Peyer's patch (tissue), 4 donors: ENCODE results near the gene EIF4G1. TPM values are rescaled to one million over a fixed set of nuclear protein-coding genes. Genes with fewer than 3 reads are reported as not detected.
A peak's percentile ranks its signal among the peaks of the same experiment; 100 is the strongest.

Source experiments
- DNase-seq, 3 donors: peaks; one replicate each; pipeline ENCODE4 v3.0.0-alpha.2; 2017 to 2019
- H3K27ac ChIP-seq, 4 donors: fragments of 200-600 bp; sonication (generic); one replicate each; pipeline ENCODE4 v1.5.1; 2016 to 2019
- H3K27me3 ChIP-seq, 2 donors: fragments of 200-600 bp; sonication (generic); one replicate each; pipeline ENCODE4 v1.5.1; 2019
- H3K36me3 ChIP-seq, 3 donors: fragments of 200-600 bp; sonication (generic); one replicate each; pipeline ENCODE4 v1.5.1; 2016 to 2019
- H3K4me1 ChIP-seq, 4 donors: fragments of 200-600 bp; sonication (generic); one replicate each; pipeline ENCODE4 v1.5.1; 2016 to 2019
- H3K4me3 ChIP-seq, 4 donors: fragments of 200-600 bp; sonication (generic); 1 replicate in 3 of 4; 2 replicates in 1 of 4; pipeline ENCODE4 v1.5.1; 2016 to 2019; ENCODE audit warnings: mild to moderate bottlenecking in 1 of 4
- H3K9me3 ChIP-seq, 4 donors: fragments of 200-600 bp; sonication (generic); one replicate each; pipeline ENCODE4 v1.5.1; 2016 to 2019; ENCODE audit warnings: mild to moderate bottlenecking in 1 of 4
- CTCF ChIP-seq, 6 experiments: fragments of 450-650 bp in 4 of 6; fragments of 200-600 bp in 2 of 6; sonication (generic) in 1 of 6; IDR thresholded peaks; one replicate each; pipeline ENCODE4 v1.5.1; 2017 to 2019; ENCODE audit warnings: antibody characterized with exemption in 6 of 6, mild to moderate bottlenecking in 3 of 6, moderate library complexity in 1 of 6
- POLR2A ChIP-seq, 2 donors: fragments of 450-650 bp; IDR thresholded peaks; one replicate each; pipeline ENCODE4 v1.5.1; 2017; ENCODE audit warnings: antibody characterized with exemption in 2 of 2, mild to moderate bottlenecking in 2 of 2, moderate library complexity in 2 of 2
- total RNA-seq, 4 donors: library from RNA; depleted of rRNA; stranded (reverse); fragments of >200 nt; gene quantifications; one replicate each; pipeline ENCODE4 v1.1.0, GENCODE V29; 2016

Gene EIF4G1
- total RNA-seq, 4 donors from 2014 or later, result 209 to 295 (median 244) TPM

- TF ChIP-seq CTCF (IDR thresholded peaks at IDR 0.05) (no peak), POLR2A (IDR thresholded peaks at IDR 0.05) (no peak)
- peak overlapping the region in 3 of 4 donors; percentile 38 to 82 (median 52) for H3K27ac ChIP-seq
- DNase-seq, result peak in 2 of 3 donors; percentile 67 to 71
- no peaks in the 10 kb centered on the region for H3K9me3 ChIP-seq
- no peaks in the 10 kb centered on the region for H3K36me3 ChIP-seq
- peak overlapping the region; percentile 33 to 67 (median 56) for H3K4me3 ChIP-seq
- H3K4me1 ChIP-seq, result peaks cover 0 to 12% (median 10%) of the 10 kb centered on the region in 4 donors
- H3K27me3 ChIP-seq, result peaks cover 0 to 15% of the 10 kb centered on the region in 2 donors
These were observed 65.8 kb downstream of the EIF4G1 start for GRCh38 chr3:184380185-184380626.

GRCh38 chr3:184380627-184381260 is 66.3 kb downstream of the EIF4G1 start:
- Histone ChIP-seq H3K4me1 (peaks cover 0 to 12% (median 10%) of the 10 kb centered on the region in 4 donors), H3K27me3 (peaks cover 0 to 15% of the 10 kb centered on the region in 2 donors), H3K27ac (peak overlapping the region in 3 of 4 donors; percentile 38 to 82 (median 52)), H3K36me3 (no peaks in the 10 kb centered on the region), H3K9me3 (no peaks in the 10 kb centered on the region), H3K4me3 (peak overlapping the region; percentile 33 to 67 (median 56))
- TF ChIP-seq POLR2A (IDR thresholded peaks at IDR 0.05) (no peak), CTCF (IDR thresholded peaks at IDR 0.05) (no peak)
- DNase-seq, result peak in 1 of 3 donors; percentile 49

- Histone ChIP-seq H3K9me3 (no peaks in the 10 kb centered on the region), H3K36me3 (no peaks in the 10 kb centered on the region), H3K4me3 (peak overlapping the region in 3 of 4 donors; percentile 55 to 67 (median 56)), H3K27me3 (peaks cover 0 to 15% of the 10 kb centered on the region in 2 donors), H3K4me1 (peaks cover 0 to 12% (median 10%) of the 10 kb centered on the region in 4 donors), H3K27ac (no peak overlapping the region)
- TF ChIP-seq CTCF (IDR thresholded peaks at IDR 0.05), result no peak
- no peak for TF ChIP-seq POLR2A (IDR thresholded peaks at IDR 0.05)
- peak in 1 of 3 donors; percentile 53 for DNase-seq
These were observed 67.1 kb downstream of the EIF4G1 start for GRCh38 chr3:184381261-184382224.

GRCh38 chr3:184382326-184383032 is 68.1 kb downstream of the EIF4G1 start:
- Histone ChIP-seq H3K36me3 (no peaks in the 10 kb centered on the region), H3K27ac (no peak overlapping the region), H3K9me3 (no peaks in the 10 kb centered on the region), H3K4me3 (no peak overlapping the region), H3K4me1 (peaks cover 0 to 12% (median 10%) of the 10 kb centered on the region in 4 donors), H3K27me3 (peaks cover 0 to 15% of the 10 kb centered on the region in 2 donors)
- DNase-seq, result no peak
- TF ChIP-seq POLR2A (IDR thresholded peaks at IDR 0.05) (no peak), CTCF (IDR thresholded peaks at IDR 0.05) (no peak)
